ENCODE data around the gene CCBE1.
A peak's percentile ranks its signal among the peaks of the same experiment; 100 is the strongest.
"Not testable (repeated sequence)": the region's sequence is repeated elsewhere in the genome, so short reads cannot be mapped to it uniquely, and the experiment has no call there.

CCBE1 gene

GRCh38 chr18:59697236-59697932 is at the start of gene CCBE1:
TSS of gene CCBE1 (minus strand) at chr18:59697423.
- TF ChIP-seq ZNF274 (IDR thresholded peaks at IDR 0.05; ENCODE audit: low read depth, low read length): no peak
- peak within 1 kb of the TSS; percentile 30; the same call in 1 of the 2 replicates for H3K4me3 ChIP-seq (ENCODE audit: low read length)

GRCh38 chr18:59744271-59744721 is 47.1 kb upstream of the CCBE1 start:
- no peak for TF ChIP-seq ZNF274 (IDR thresholded peaks at IDR 0.05; ENCODE audit: low read depth, low read length)
- H3K4me3 ChIP-seq (ENCODE audit: low read length): no peak overlapping the region

DNA sequence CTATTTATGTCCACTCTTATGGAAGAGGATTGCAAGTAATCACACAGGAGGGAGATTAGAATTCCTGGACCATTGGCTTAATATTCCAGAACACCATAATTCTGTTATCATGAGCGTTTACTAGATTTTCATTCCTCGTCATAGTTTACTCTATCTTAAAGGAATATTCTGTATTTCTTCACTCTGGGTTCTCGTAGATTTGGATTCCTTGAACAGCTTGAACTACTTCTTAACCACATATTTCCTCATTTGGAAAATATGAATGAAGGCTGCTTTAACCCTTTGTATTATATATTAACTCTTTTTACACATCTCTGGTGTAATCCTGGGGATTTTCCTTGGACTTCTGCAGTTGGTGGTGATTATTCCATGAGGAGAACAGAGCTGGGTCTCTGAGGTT is 46.3 kb upstream of the CCBE1 start:
- no peak overlapping the region for H3K4me3 ChIP-seq (ENCODE audit: low read length)
- no peak for TF ChIP-seq ZNF274 (IDR thresholded peaks at IDR 0.05; ENCODE audit: low read depth, low read length)

- H3K4me3 ChIP-seq (ENCODE audit: low read length): no peak overlapping the region
- TF ChIP-seq ZNF274 (IDR thresholded peaks at IDR 0.05; ENCODE audit: low read depth, low read length): no peak
These were observed 45.3 kb upstream of the CCBE1 start for GRCh38 chr18:59742325-59743111.

GRCh38 chr18:59740141-59740540 is 42.9 kb upstream of the CCBE1 start:
- no peak for TF ChIP-seq ZNF274 (IDR thresholded peaks at IDR 0.05; ENCODE audit: low read depth, low read length)
- no peak overlapping the region for H3K4me3 ChIP-seq (ENCODE audit: low read length)

GRCh38 chr18:59737776-59738300 is 40.6 kb upstream of the CCBE1 start:
- TF ChIP-seq ZNF274 (IDR thresholded peaks at IDR 0.05; ENCODE audit: low read depth, low read length): no peak
- no peak overlapping the region for H3K4me3 ChIP-seq (ENCODE audit: low read length)

DNA sequence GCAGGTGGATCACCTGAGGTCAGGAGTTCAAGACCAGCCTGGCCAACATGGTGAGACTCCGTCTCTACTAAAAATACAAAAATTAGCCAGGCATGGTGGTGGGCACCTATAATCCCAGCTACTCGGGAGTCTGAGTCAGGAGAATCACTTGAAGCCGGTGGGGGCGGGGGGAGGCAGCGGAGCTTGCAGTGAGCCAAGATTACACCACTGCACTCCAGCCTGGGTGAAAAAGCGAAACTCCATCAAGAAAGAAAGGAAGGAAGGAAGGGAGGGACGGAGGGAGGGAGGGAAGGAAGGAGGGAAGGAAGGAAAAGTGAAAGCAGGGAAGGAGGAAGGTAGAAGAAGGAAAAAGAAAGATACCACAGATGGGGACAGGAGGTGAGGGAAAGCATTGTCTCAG is 40.1 kb upstream of the CCBE1 start:
- H3K4me3 ChIP-seq (ENCODE audit: low read length): not testable (repeated sequence)

DNA sequence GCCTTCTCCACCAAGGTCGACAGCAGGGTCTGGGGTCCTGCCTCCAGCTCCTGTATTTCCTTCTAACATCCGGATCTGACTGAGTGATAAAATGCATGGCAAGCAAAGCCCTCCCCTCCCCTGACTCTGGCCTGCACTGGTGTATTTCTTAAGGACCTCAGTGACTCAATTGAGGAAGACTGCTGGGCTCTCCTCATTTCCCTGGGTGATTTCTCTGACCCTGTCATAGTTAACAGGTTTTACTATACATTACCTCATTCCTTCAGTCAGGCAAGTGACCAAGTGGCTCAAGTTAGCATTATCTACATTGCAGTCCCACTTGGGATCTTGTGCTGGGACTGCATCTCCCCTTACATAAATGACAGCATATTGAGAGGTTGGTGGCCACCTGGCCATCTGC is 38.8 kb upstream of the CCBE1 start:
- H3K4me3 ChIP-seq (ENCODE audit: low read length): no peak overlapping the region
- no peak for TF ChIP-seq ZNF274 (IDR thresholded peaks at IDR 0.05; ENCODE audit: low read depth, low read length)

DNA sequence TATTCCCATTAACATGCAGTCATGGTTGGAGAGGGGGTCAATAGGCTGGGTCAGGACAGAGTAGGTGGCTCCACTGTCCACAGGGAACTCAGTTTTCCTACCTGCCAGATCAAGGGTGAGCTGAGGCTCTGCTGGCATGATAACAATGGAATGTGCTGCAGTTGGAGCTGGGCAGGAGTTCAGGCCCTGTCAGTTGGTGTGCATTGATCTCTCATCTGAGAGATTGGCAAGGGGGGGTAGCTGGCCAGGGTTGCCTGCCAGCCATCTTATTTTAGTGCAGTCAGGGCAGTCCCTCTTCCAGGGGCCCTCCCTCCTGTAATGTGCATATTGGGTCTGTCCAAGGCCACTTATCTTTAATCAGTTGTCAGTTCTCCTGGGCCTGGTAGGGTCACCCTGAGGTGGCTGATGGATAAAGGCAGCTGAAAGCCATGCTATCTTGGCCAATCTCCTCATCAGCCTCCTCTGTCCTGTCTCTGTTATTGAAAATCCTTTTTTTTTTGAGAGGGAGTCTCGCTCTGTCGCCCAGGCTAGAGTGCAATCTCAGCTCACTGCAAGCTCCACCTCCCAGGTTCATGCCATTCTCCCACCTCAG is 38.1 kb upstream of the CCBE1 start:
- no peak for TF ChIP-seq ZNF274 (IDR thresholded peaks at IDR 0.05; ENCODE audit: low read depth, low read length)
- no peak overlapping the region for H3K4me3 ChIP-seq (ENCODE audit: low read length)

DNA sequence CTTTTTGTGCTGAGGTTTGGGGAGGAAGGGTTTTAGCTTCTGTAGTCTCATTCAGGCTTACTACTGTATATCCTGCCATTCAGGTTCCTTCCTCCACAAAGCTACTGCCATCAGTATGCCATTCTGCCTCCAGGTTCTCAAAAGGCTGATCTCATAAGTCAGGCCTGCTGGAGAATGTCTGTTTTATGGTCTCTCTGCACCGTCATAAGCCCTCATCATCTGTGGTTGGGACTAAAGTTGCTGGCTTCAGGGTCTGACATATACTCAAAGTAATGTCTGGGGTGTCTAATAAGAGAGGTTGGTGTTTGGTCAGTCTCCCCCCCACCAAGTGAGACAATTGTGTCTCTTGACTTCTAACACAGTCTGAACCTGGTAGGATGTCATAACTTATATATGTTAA is 36.2 kb upstream of the CCBE1 start:
- H3K4me3 ChIP-seq (ENCODE audit: low read length): no peak overlapping the region
- no peak for TF ChIP-seq ZNF274 (IDR thresholded peaks at IDR 0.05; ENCODE audit: low read depth, low read length)

DNA sequence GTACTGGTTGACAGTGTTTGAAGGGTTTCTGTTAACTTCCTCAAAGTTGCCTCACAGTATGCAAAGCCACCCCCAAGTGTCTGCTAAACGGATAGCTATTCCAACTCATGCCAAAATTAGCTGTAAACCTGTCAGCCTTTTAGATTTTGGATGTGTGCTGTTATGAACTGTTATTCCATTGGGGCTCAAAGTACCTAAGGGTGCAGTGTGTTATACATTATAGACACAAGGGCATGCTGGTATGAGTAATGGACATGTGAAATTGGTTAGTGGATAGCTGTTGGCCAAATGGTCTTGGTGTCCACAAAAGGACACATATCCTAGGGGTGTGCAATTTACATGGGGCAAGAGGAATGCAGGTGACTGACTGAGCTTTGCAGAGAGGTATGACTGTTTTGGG is 33.7 kb upstream of the CCBE1 start:
- no peak overlapping the region for H3K4me3 ChIP-seq (ENCODE audit: low read length)
- no peak for TF ChIP-seq ZNF274 (IDR thresholded peaks at IDR 0.05; ENCODE audit: low read depth, low read length)

- no peak for TF ChIP-seq ZNF274 (IDR thresholded peaks at IDR 0.05; ENCODE audit: low read depth, low read length)
- H3K4me3 ChIP-seq (ENCODE audit: low read length): no peak overlapping the region
These were observed 32.6 kb upstream of the CCBE1 start for GRCh38 chr18:59729781-59730180.

DNA sequence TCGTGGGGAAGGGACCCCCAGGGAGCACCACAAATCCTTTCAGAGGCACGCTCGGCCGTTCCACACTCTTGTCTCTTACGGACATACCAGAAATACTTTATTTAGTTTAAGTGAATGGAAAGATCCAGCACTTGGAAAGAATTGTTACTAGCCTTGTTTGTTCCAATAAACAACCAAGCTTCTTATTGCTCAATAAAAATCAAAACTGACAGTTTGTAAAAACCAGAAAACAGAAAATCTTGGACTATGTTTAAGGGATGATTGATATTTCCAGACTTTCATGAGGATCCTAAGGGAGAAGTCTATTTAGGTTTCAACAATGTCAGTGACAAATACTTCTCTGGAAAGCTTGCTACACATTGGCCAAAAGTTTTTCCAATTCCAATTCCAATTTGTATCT is 31.6 kb upstream of the CCBE1 start:
- TF ChIP-seq ZNF274 (IDR thresholded peaks at IDR 0.05; ENCODE audit: low read depth, low read length): no peak

DNA sequence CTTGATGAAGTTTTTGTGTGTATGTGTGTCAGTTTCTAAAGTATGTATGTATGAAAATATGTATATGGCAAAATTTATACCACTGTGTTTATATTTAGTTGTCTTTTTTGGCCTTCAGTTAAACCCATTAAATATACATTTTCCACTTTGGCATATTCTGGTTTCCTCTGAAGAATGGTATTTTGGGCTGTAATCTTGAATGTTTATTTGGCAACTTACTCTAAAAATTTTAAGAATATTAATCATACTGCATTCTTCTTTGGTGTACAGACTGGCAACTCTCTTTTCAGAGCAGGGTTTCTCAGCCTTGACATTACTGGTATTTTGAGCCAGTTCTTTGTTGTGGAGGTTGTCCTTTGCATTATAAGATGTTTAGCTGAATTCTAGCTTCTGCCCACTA is 27.9 kb upstream of the CCBE1 start:
- H3K4me3 ChIP-seq (ENCODE audit: low read length): no peak overlapping the region
- no peak for TF ChIP-seq ZNF274 (IDR thresholded peaks at IDR 0.05; ENCODE audit: low read depth, low read length)

More for the DNA sequence above, 31.6 kb upstream of the CCBE1 start:
- no peak overlapping the region for H3K4me3 ChIP-seq (ENCODE audit: low read length)

DNA sequence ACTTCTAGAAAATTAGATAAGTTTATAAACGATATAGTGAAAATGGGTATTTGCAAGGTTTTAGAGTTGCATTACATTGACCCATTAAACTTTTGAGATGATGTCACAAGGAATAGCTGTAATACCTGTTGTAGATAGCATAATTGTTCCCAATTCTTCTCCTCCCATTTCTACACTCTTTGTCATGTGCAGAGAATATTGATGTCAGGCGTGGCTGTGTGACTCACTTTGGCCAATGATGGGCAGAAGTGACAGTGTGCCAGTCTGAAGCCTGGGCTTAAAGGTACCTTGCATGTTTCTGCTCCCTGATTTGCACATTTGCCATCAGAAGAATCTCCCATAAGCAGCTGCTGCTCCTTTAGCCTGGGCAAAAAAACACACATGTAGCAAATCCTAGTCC is 26.9 kb upstream of the CCBE1 start:
- no peak for TF ChIP-seq ZNF274 (IDR thresholded peaks at IDR 0.05; ENCODE audit: low read depth, low read length)
- H3K4me3 ChIP-seq (ENCODE audit: low read length): no peak overlapping the region

All from GM08714 (cell line).